H9 (cell line): ENCODE data around the gene ITIH4. TPM values are rescaled to one million over a fixed set of nuclear protein-coding genes. Genes with fewer than 3 reads are reported as not detected.

ENCODE experiments used
- DNase-seq: peaks from one replicate; pipeline ENCODE4 v3.0.0-alpha.2; 2017
- H2AFZ ChIP-seq: one replicate; pipeline ENCODE4 v1.6.1; 2013; ENCODE audit warnings: mild to moderate bottlenecking, low read length, control low read depth, moderate library complexity
- H2AK5ac ChIP-seq: 2 replicates; pipeline ENCODE4 v1.6.1; 2013; ENCODE audit warnings: low read length, control low read depth, mixed read lengths; ENCODE audit not compliant: insufficient read length
- H2BK120ac ChIP-seq: one replicate; pipeline ENCODE4 v1.6.1; 2013; ENCODE audit warnings: low read depth, mild to moderate bottlenecking, low read length, control low read depth, inconsistent platforms; ENCODE audit not compliant: poor library complexity, severe bottlenecking
- H2BK12ac ChIP-seq: 2 replicates; pipeline ENCODE4 v1.6.1; 2013; ENCODE audit warnings: low read length, control low read depth, mixed read lengths, low read depth; ENCODE audit not compliant: insufficient read length
- H2BK15ac ChIP-seq: 2 replicates; pipeline ENCODE4 v1.6.1; 2013; ENCODE audit warnings: low read depth, low read length, control low read depth
- H2BK20ac ChIP-seq: one replicate; pipeline ENCODE4 v1.6.1; 2013; ENCODE audit warnings: low read depth, mild to moderate bottlenecking, low read length, control low read depth, inconsistent platforms; ENCODE audit not compliant: poor library complexity, severe bottlenecking
- H2BK5ac ChIP-seq: 2 replicates; pipeline ENCODE4 v1.6.1; 2013; ENCODE audit warnings: low read length, control low read depth, mixed read lengths; ENCODE audit not compliant: insufficient read length
- H3K14ac ChIP-seq: 2 replicates; pipeline ENCODE4 v1.6.1; 2013; ENCODE audit warnings: low read length, control low read depth; ENCODE audit not compliant: insufficient read depth
- H3K18ac ChIP-seq: 2 replicates; pipeline ENCODE4 v1.6.1; 2013; ENCODE audit warnings: low read depth, mild to moderate bottlenecking, mixed read lengths, low read length, control low read depth; ENCODE audit not compliant: insufficient read length
- H3K23ac ChIP-seq: 2 replicates; pipeline ENCODE4 v1.6.1; 2013; ENCODE audit warnings: low read length, control low read depth, mixed read lengths, low read depth; ENCODE audit not compliant: insufficient read length
- H3K23me2 ChIP-seq: 2 replicates; pipeline ENCODE4 v1.6.1; 2013; ENCODE audit warnings: low read depth, mild to moderate bottlenecking, mixed read lengths, low read length, control low read depth; ENCODE audit not compliant: insufficient read length, poor library complexity, severe bottlenecking
- H3K27ac ChIP-seq: 2 replicates; pipeline ENCODE4 v1.5.1; 2013; ENCODE audit warnings: low read length, control low read depth, mixed read lengths, low read depth; ENCODE audit not compliant: insufficient read length
- H3K27me3 ChIP-seq: 2 replicates; pipeline ENCODE4 v1.6.1; 2013; ENCODE audit warnings: low read length, control low read depth, inconsistent platforms; ENCODE audit not compliant: insufficient read depth
- H3K4ac ChIP-seq: 2 replicates; pipeline ENCODE4 v1.6.1; 2013; ENCODE audit warnings: low read depth, mild to moderate bottlenecking, control low read depth, inconsistent platforms, low read length, moderate library complexity
- H3K4me1 ChIP-seq: 2 replicates; pipeline ENCODE4 v1.6.1; 2013; ENCODE audit warnings: low read length, control low read depth, inconsistent platforms; ENCODE audit not compliant: insufficient read depth
- H3K4me2 ChIP-seq: 2 replicates; pipeline ENCODE4 v1.6.1; 2013; ENCODE audit warnings: low read length, control low read depth, mixed read lengths; ENCODE audit not compliant: insufficient read length, insufficient read depth
- H3K56ac ChIP-seq: 2 replicates; pipeline ENCODE4 v1.6.1; 2013; ENCODE audit warnings: low read depth, mild to moderate bottlenecking, mixed read lengths, low read length, control low read depth; ENCODE audit not compliant: insufficient read length
- H3K79me1 ChIP-seq: 2 replicates; pipeline ENCODE4 v1.6.1; 2013; ENCODE audit warnings: low read depth, mild to moderate bottlenecking, moderate library complexity, low read length, control low read depth, inconsistent platforms; ENCODE audit not compliant: insufficient read depth, poor library complexity, severe bottlenecking
- H3K79me2 ChIP-seq: 2 replicates; pipeline ENCODE4 v1.6.1; 2013; ENCODE audit warnings: low read length, control low read depth, inconsistent platforms; ENCODE audit not compliant: insufficient read depth
- H3K9ac ChIP-seq: 2 replicates; pipeline ENCODE4 v1.6.1; 2013; ENCODE audit warnings: low read length, control low read depth, mixed read lengths; ENCODE audit not compliant: insufficient read length; ENCODE audit errors: extremely low read depth
- H3K9me3 ChIP-seq: one replicate; pipeline ENCODE4 v1.6.1; 2013; ENCODE audit warnings: low read depth, low read length, inconsistent platforms; ENCODE audit not compliant: control insufficient read depth
- H3T11ph ChIP-seq: one replicate; pipeline ENCODE4 v1.6.1; 2013; ENCODE audit warnings: mild to moderate bottlenecking, low read length, control low read depth, inconsistent platforms
- H4K20me1 ChIP-seq: one replicate; pipeline ENCODE4 v1.6.1; 2013; ENCODE audit not compliant: control insufficient read depth, insufficient read length, insufficient read depth
- H4K5ac ChIP-seq: 2 replicates; pipeline ENCODE4 v1.6.1; 2013; ENCODE audit warnings: low read depth, mild to moderate bottlenecking, mixed read lengths, low read length, control low read depth; ENCODE audit not compliant: insufficient read length
- H4K8ac ChIP-seq: replicated peaks from 2 replicates; pipeline ENCODE4 v1.6.1; 2013; ENCODE audit warnings: low read length, control low read depth, mixed read lengths, low read depth; ENCODE audit not compliant: insufficient read length
- H4K91ac ChIP-seq: 2 replicates; pipeline ENCODE4 v1.6.1; 2013; ENCODE audit warnings: low read depth, mild to moderate bottlenecking, moderate library complexity, mixed read lengths, low read length, control low read depth; ENCODE audit not compliant: insufficient read length
- H3K27ac Mint-ChIP-seq, 3 experiments: 2 replicates in 2 of 3; 3 replicates in 1 of 3; pipeline ENCODE4 v1.8.0; 2020 to 2021; ENCODE audit warnings: mixed read lengths in 3 of 3, mild to moderate bottlenecking in 1 of 3, moderate library complexity in 1 of 3
- H3K27me3 Mint-ChIP-seq: 2 replicates; pipeline ENCODE4 v1.8.0; 2021; ENCODE audit warnings: low read depth, mild to moderate bottlenecking, moderate library complexity, mixed read lengths
- H3K36me3 Mint-ChIP-seq, 3 experiments: 2 replicates in 2 of 3; 3 replicates in 1 of 3; pipeline ENCODE4 v1.8.0; 2020 to 2021; ENCODE audit warnings: low read depth in 3 of 3, mixed read lengths in 3 of 3; ENCODE audit not compliant: insufficient read depth in 1 of 3
- H3K4me1 Mint-ChIP-seq, 2 experiments: 2 replicates each; pipeline ENCODE4 v1.8.0; 2020; ENCODE audit warnings: mixed read lengths in 2 of 2
- H3K4me3 Mint-ChIP-seq, 2 experiments: 2 replicates in 1 of 2; 3 replicates in 1 of 2; pipeline ENCODE4 v1.8.0; 2020 to 2021; ENCODE audit warnings: mild to moderate bottlenecking in 2 of 2, mixed read lengths in 2 of 2, moderate library complexity in 1 of 2
- H3K9me3 Mint-ChIP-seq, 2 experiments: 2 replicates in 1 of 2; 3 replicates in 1 of 2; pipeline ENCODE4 v1.8.0; 2020; ENCODE audit warnings: mild to moderate bottlenecking in 2 of 2, mixed read lengths in 2 of 2, moderate library complexity in 1 of 2
- WGBS: extraction: QIAGEN DNeasy Blood & Tissue Kit; methylation state at CpG from one replicate; pipeline ENCODE4 v1.1.7; 2013; ENCODE audit warnings: missing lambda C conversion rate, low lambda C conversion rate, mixed read lengths; ENCODE audit not compliant: insufficient read length; ENCODE audit errors: extremely low coverage; 5-methylcytosine and 5-hydroxymethylcytosine counted together
- total RNA-seq: library from RNA; stranded (reverse); gene quantifications from 2 replicates; pipeline ENCODE4 v1.2.1, GENCODE V29; 2021
- TF ChIP-seq, protein P1 (sequence below): fragments of 200-600 bp; sonication (generic); conservative IDR thresholded peaks from 3 replicates; pipeline ENCODE4 v1.8.0; 2021; ENCODE audit warnings: antibody characterized with exemption, mild to moderate bottlenecking

ITIH4 gene
- total RNA-seq, 1 experiment from 2014 or later: 3.0 TPM

DNA sequence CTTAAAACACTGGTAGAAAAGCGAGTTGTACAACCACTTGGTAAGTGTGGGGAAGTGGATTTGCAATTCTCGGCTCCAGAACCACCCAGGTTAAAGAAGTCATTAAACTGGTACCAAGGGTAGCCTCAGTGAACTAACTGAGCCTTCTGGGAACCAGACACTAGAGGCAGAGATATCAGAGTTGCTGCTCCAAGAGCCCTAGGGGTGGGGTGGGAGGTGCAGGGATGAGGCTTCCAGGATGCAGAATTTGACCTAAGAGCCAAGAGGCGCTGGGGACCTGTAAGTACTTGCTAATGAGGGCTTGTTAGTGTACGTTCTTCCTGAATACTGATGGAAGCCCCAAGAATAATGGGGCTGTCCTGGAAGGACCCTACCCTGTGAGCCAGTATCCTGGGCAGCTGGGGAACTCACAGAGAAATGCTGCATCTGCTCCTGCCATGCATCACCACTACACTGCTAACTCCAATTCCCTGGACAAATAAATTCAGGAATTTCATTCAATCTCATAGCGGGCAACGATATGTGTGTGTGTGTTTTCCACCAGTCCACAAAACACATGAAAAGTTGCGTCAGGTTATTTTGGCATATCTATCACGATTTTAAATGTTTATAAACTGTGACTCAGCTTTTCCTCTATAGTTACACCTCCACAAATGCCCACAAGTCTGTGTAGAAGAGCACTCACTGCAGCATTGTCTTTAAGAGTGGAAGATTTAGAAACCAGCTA is 43.1 kb upstream of the ITIH4 start:
- Histone ChIP-seq H2AK5ac (no peak overlapping the region), H3K27ac (no peak overlapping the region), H2BK15ac (no peak overlapping the region), H4K8ac (no peak overlapping the region), H3T11ph (no peak overlapping the region), H2AFZ (no peak overlapping the region), H3K23me2 (no peaks in the 10 kb centered on the region), H3K79me2 (peaks cover 3% of the 10 kb centered on the region; the same call in 1 of the 2 replicates), H3K23ac (no peak overlapping the region), H3K18ac (no peak overlapping the region), H2BK120ac (no peak overlapping the region), H2BK5ac (no peak overlapping the region), H3K4ac (no peak overlapping the region), H4K20me1 (no peaks in the 10 kb centered on the region), H4K91ac (no peak overlapping the region), H3K4me1 (no peaks in the 10 kb centered on the region; the same call in 1 of the 2 replicates), H3K79me1 (no peaks in the 10 kb centered on the region), H3K14ac (no peak overlapping the region), H3K9me3 (no peaks in the 10 kb centered on the region), H3K9ac (no peak overlapping the region), H3K27me3 (no peaks in the 10 kb centered on the region), H2BK12ac (no peak overlapping the region), H4K5ac (no peak overlapping the region), H3K4me2 (no peak overlapping the region), H3K56ac (no peak overlapping the region), H2BK20ac (no peak overlapping the region)
- WGBS: no CpG with 5 or more reads among the region's 8 CpGs
- Mint-ChIP-seq H3K36me3 (no peaks in the 10 kb centered on the region; a peak in 1 of 7 replicates), H3K4me3 (no peak overlapping the region), H3K4me1 (peaks cover 18 to 24% of the 10 kb centered on the region in 2 experiments), H3K27me3 (no peaks in the 10 kb centered on the region), H3K9me3 (no peaks in the 10 kb centered on the region), H3K27ac (peak overlapping the region in 1 of 3 experiments; percentile 15; a peak in 1 of 7 replicates)
- TF ChIP-seq, protein P1, sequence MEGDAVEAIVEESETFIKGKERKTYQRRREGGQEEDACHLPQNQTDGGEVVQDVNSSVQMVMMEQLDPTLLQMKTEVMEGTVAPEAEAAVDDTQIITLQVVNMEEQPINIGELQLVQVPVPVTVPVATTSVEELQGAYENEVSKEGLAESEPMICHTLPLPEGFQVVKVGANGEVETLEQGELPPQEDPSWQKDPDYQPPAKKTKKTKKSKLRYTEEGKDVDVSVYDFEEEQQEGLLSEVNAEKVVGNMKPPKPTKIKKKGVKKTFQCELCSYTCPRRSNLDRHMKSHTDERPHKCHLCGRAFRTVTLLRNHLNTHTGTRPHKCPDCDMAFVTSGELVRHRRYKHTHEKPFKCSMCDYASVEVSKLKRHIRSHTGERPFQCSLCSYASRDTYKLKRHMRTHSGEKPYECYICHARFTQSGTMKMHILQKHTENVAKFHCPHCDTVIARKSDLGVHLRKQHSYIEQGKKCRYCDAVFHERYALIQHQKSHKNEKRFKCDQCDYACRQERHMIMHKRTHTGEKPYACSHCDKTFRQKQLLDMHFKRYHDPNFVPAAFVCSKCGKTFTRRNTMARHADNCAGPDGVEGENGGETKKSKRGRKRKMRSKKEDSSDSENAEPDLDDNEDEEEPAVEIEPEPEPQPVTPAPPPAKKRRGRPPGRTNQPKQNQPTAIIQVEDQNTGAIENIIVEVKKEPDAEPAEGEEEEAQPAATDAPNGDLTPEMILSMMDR: no peak
- no peak for DNase-seq
